ENCODE results near the gene DAB2.
"Not testable (repeated sequence)": the region's sequence is repeated elsewhere in the genome, so short reads cannot be mapped to it uniquely, and the experiment has no call there.

DAB2 gene

GRCh38 chr5:39420482-39421145, 4.2 kb downstream of the DAB2 start:
- DNase-seq (ENCODE audit: low read depth) = no peak

GRCh38 chr5:39419796-39420195, 5.0 kb downstream of the DAB2 start:
- DNase-seq (ENCODE audit: low read depth) = no peak

GRCh38 chr5:39417979-39418378, 6.8 kb downstream of the DAB2 start:
- no peak for DNase-seq (ENCODE audit: low read depth)

GRCh38 chr5:39415201-39415600, 9.6 kb downstream of the DAB2 start:
- no peak for DNase-seq (ENCODE audit: low read depth)

- DNase-seq (ENCODE audit: low read depth) = no peak
These were observed 10.4 kb downstream of the DAB2 start for GRCh38 chr5:39414426-39414825.

- DNase-seq (ENCODE audit: low read depth) = no peak
These were observed 11.0 kb downstream of the DAB2 start for GRCh38 chr5:39413771-39414170.

GRCh38 chr5:39412721-39413394, 11.9 kb downstream of the DAB2 start:
- no peak for DNase-seq (ENCODE audit: low read depth)

- DNase-seq (ENCODE audit: low read depth) = no peak
These were observed 12.8 kb downstream of the DAB2 start for GRCh38 chr5:39411985-39412384.

- no peak for DNase-seq (ENCODE audit: low read depth)
These were observed 13.7 kb downstream of the DAB2 start for GRCh38 chr5:39411061-39411460.

GRCh38 chr5:39409033-39409432, 15.7 kb downstream of the DAB2 start:
- no peak for DNase-seq (ENCODE audit: low read depth)

GRCh38 chr5:39405083-39405843, 19.5 kb downstream of the DAB2 start:
- no peak for DNase-seq (ENCODE audit: low read depth)

GRCh38 chr5:39403761-39404160, 21.0 kb downstream of the DAB2 start:
- not testable (repeated sequence) for DNase-seq (ENCODE audit: low read depth)

- not testable (repeated sequence) for DNase-seq (ENCODE audit: low read depth)
These were observed 22.6 kb downstream of the DAB2 start for GRCh38 chr5:39402140-39402539.

GRCh38 chr5:39400713-39401578, 23.8 kb downstream of the DAB2 start:
- no peak for DNase-seq (ENCODE audit: low read depth)

- DNase-seq (ENCODE audit: low read depth) = no peak
These were observed 25.4 kb downstream of the DAB2 start for GRCh38 chr5:39399135-39400036.

GRCh38 chr5:39396843-39397242, 27.9 kb downstream of the DAB2 start:
- DNase-seq (ENCODE audit: low read depth) = no peak

GRCh38 chr5:39395521-39395920, 29.3 kb downstream of the DAB2 start:
- no peak for DNase-seq (ENCODE audit: low read depth)

GRCh38 chr5:39394946-39395345, 29.8 kb downstream of the DAB2 start:
- DNase-seq (ENCODE audit: low read depth) = no peak

GRCh38 chr5:39390945-39391344, 33.8 kb downstream of the DAB2 start:
- DNase-seq (ENCODE audit: low read depth) = no peak

- no peak for DNase-seq (ENCODE audit: low read depth)
These were observed 37.5 kb downstream of the DAB2 start for GRCh38 chr5:39387293-39387692.

GRCh38 chr5:39384271-39384670, 40.5 kb downstream of the DAB2 start:
- no peak for DNase-seq (ENCODE audit: low read depth)
